GM12865 (cell line): ENCODE measurements around the gene CTSF.
"Not testable (repeated sequence)": the region's sequence is repeated elsewhere in the genome, so short reads cannot be mapped to it uniquely, and the experiment has no call there.

Experiments
- DNase-seq: peaks from one replicate; pipeline ENCODE4 v3.0.0; 2010; ENCODE audit warnings: low read depth
- H3K4me3 ChIP-seq: 2 replicates; pipeline ENCODE4 v1.5.1; 2011; ENCODE audit warnings: mild to moderate bottlenecking, low read depth, low read length, control low read depth
- TF ChIP-seq, protein P1 (sequence below): IDR thresholded peaks from 2 replicates; pipeline ENCODE4 v1.5.1; 2011; ENCODE audit warnings: low read length, control low read depth, low read depth, inconsistent platforms; ENCODE audit not compliant: insufficient read depth; ENCODE audit errors: missing control alignments

The CTSF gene

GRCh38 chr11:66607126-66607834 is 38.9 kb upstream of the CTSF start:
- TF ChIP-seq, protein P1, sequence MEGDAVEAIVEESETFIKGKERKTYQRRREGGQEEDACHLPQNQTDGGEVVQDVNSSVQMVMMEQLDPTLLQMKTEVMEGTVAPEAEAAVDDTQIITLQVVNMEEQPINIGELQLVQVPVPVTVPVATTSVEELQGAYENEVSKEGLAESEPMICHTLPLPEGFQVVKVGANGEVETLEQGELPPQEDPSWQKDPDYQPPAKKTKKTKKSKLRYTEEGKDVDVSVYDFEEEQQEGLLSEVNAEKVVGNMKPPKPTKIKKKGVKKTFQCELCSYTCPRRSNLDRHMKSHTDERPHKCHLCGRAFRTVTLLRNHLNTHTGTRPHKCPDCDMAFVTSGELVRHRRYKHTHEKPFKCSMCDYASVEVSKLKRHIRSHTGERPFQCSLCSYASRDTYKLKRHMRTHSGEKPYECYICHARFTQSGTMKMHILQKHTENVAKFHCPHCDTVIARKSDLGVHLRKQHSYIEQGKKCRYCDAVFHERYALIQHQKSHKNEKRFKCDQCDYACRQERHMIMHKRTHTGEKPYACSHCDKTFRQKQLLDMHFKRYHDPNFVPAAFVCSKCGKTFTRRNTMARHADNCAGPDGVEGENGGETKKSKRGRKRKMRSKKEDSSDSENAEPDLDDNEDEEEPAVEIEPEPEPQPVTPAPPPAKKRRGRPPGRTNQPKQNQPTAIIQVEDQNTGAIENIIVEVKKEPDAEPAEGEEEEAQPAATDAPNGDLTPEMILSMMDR: no peak
- DNase-seq: no peak
- no peak overlapping the region for H3K4me3 ChIP-seq

DNA sequence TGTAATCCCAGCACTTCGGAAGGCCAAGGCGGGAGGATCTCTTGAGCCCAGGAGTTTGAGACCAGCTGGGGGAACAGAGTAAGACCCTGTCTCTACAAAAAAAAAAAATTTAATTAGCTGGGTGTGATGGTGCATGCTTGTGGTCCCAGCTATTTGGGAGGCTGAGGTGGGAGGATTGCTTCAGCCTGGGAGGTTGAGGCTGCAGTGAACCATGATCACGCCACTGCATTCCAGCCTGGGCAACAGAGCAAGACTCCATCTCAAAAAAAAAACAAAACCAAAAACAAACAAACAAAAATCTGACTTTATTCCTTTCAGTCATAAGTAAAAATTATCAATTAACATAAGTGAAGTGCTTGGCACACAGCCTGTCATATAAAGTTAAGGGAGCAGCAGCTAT is 38.2 kb upstream of the CTSF start:
- not testable (repeated sequence) for DNase-seq, H3K4me3 ChIP-seq

DNA sequence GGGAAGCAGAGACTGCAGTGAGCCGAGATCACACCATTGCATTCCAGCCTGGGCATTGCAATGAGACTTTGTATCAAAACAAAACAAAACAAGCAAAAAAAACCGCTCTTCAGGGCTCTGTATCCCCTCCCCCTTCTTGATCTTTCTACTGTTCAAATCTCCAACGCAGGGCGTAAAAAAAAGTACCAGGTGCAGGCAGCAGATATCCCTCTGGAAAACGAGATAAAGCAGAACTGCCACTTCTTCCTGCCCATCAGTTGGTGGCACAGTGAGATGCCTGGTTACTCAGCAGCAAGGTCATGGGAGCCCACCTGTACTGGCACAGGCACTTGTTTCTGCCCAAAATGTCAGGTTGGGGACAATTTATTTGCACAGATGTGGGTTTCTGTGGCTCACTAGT is 35.7 kb upstream of the CTSF start:
- no peak overlapping the region for H3K4me3 ChIP-seq
- no peak for DNase-seq
- TF ChIP-seq, protein P1: no peak

- H3K4me3 ChIP-seq: no peak overlapping the region
- no peak for DNase-seq
- TF ChIP-seq, protein P1: no peak
These were observed 34.7 kb upstream of the CTSF start for GRCh38 chr11:66603072-66603471.

DNA sequence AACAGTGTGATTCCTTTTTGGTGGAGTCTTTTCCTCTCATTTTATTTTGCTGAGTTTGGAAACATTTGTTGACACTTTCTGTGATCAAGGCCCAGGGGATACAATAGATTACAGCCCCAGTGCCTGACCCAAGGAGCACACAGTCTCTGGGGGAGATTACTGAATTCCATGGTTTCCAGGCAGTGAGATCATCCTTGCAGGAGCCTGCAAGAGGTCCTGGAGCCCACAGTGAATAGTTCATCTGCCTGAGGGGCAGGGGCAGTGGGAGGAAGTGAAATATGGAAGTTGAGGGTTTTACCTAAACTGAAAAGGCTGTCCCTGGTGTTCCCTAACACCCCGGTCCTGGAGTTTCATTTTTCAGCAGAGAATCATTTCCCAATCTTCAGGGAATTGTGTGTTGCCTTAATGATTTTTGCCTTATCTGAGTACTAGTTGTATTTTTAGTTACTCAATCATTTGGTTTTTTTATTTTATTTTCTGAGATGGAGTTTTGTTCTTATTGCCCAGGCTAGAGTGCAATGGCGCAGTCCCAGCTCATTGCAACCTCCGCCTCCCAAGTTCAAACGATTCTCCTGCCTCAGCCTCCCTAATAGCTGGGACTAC is 32.3 kb upstream of the CTSF start:
- H3K4me3 ChIP-seq: no peak overlapping the region
- no peak for DNase-seq
- TF ChIP-seq, protein P1: no peak

- DNase-seq: no peak
- TF ChIP-seq, protein P1: no peak
- no peak overlapping the region for H3K4me3 ChIP-seq
These were observed 31.8 kb upstream of the CTSF start for GRCh38 chr11:66600219-66600618.

DNA sequence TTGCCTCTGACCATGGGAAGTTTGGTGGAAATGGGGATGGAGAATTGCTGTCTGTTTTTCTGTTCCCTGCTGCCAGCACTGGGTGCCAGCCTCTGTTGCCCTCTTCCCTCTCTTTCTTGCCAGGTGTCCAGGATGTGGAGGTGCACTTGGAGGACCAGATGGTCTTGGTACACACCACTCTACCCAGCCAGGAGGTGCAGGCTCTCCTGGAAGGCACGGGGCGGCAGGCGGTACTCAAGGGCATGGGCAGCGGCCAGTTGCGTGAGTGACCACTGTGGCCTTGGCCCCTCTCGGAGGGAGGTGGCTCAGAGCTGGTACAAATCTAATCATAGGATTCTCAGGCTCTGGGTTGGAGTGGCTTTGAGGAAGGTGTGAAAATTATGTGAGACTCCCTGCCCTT is 30.6 kb upstream of the CTSF start:
- DNase-seq: no peak
- TF ChIP-seq, protein P1: no peak
- no peak overlapping the region for H3K4me3 ChIP-seq
